ENCODE measurements around the gene KCNQ5.
"Not testable (repeated sequence)": the region's sequence is repeated elsewhere in the genome, so short reads cannot be mapped to it uniquely, and the experiment has no call there.

- TF ChIP-seq, protein P1, sequence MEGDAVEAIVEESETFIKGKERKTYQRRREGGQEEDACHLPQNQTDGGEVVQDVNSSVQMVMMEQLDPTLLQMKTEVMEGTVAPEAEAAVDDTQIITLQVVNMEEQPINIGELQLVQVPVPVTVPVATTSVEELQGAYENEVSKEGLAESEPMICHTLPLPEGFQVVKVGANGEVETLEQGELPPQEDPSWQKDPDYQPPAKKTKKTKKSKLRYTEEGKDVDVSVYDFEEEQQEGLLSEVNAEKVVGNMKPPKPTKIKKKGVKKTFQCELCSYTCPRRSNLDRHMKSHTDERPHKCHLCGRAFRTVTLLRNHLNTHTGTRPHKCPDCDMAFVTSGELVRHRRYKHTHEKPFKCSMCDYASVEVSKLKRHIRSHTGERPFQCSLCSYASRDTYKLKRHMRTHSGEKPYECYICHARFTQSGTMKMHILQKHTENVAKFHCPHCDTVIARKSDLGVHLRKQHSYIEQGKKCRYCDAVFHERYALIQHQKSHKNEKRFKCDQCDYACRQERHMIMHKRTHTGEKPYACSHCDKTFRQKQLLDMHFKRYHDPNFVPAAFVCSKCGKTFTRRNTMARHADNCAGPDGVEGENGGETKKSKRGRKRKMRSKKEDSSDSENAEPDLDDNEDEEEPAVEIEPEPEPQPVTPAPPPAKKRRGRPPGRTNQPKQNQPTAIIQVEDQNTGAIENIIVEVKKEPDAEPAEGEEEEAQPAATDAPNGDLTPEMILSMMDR (IDR thresholded peaks at IDR 0.05; ENCODE audit: low read depth, low read length) = not testable (repeated sequence)
- TF ChIP-seq EZH2phosphoT487 (IDR thresholded peaks at IDR 0.05; ENCODE audit: low read depth) = not testable (repeated sequence)
Measured at GRCh38 chr6:72978808-72979207, 356.9 kb downstream of the KCNQ5 start.
